AG08396 (cell line): Measurements from ENCODE around the gene APC2.
"Not testable (repeated sequence)": the region's sequence is repeated elsewhere in the genome, so short reads cannot be mapped to it uniquely, and the experiment has no call there.

ENCODE experiments used
- DNase-seq: peaks from one replicate; pipeline ENCODE4 v3.0.0; 2012; ENCODE audit warnings: low spot score, mixed read lengths

APC2 gene

DNA sequence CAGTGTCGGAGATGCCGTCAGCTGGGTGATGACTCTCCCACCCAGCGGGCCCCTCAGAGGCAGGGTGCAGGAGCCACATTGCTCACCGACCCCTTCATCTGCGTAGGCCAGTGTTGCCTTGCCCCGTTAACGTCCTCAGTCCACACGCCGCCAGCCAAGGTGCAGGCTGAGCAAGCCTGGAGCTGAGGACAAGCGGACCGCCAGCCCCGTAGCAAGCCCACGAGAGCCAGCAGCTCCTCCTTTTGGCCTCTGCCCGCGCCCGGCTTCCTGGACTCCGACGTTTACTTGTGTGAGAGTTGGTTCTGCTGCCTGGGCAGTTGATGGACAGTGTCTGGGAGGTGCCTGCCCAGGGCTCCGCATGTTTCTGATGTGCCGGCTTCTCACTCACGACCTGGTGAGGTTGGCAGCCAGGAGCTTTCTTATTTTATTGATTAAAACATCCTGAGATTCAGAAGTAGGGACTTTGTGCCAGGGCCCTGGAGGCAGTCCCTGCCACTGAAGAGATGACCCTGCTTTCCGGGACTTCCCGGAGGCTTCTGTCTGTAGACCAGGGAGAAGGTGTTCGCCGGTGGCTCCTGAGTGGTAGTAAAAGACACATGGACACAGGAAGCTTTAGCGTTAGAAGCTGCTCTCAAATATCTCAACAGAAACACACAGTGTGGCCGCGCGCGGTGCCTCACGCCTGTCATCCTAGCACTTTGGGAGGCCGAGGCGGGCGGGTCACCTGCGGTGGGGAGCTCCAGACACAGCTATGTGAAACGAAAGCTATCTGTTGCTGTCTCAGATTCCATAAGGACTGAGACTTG is 36.7 kb upstream of the APC2 start:
- DNase-seq: no peak

GRCh38 chr19:1416014-1416841 is 33.7 kb upstream of the APC2 start:
- DNase-seq: no peak

DNA sequence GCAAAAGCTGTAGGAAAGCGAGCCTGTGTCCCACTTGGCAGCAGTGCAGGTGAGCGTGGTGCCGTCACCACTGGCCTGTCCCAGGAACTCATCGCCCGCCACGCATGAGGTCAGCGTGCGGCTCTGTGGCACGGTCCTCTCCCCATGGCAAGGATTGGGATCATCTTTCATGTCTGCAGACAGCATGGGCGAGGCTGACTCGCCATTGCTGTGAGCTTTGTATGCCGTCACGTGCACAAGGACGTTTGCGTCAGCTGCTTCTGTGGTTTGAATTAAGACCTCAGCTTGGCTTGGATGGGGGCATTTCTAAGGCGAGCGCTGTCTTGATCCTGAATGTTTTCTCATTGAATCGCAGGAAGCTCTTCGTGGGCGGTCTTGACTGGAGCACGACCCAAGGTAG is 32.8 kb upstream of the APC2 start:
- no peak for DNase-seq

GRCh38 chr19:1417681-1418495 is 32.0 kb upstream of the APC2 start:
- no peak for DNase-seq

DNA sequence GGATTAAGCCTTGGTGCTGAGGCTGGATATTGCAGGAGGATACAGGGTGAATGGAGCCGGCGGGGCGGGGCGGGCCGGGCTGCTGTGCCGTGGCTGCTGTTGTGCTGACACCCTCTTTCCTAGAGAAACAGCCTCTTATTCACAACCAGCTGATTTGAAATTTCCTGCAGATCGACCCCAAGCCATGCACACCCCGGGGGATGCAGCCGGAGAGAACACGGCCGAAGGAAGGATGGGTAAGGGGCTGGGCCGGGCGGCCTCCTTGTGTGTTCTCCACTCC is 31.5 kb upstream of the APC2 start:
- DNase-seq: no peak

GRCh38 chr19:1418951-1419738 is 30.8 kb upstream of the APC2 start:
- DNase-seq: no peak

DNA sequence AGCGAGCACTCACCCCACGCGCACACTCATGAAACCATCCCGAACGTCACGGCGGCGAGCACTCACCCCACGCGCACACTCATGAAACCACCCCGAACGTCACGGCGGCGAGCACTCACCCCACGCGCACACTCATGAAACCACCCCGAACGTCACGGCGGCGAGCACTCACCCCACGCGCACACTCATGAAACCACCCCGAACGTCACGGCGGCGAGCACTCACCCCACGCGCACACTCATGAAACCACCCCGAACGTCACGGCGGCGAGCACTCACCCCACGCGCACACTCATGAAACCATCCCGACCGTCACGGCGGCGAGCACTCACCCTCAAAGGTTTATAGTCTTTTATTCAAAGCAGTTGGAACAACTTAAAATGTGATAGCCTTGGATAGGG is 29.8 kb upstream of the APC2 start:
- DNase-seq: not testable (repeated sequence)

GRCh38 chr19:1420590-1420989 is 29.3 kb upstream of the APC2 start:
- DNase-seq: no peak

DNA sequence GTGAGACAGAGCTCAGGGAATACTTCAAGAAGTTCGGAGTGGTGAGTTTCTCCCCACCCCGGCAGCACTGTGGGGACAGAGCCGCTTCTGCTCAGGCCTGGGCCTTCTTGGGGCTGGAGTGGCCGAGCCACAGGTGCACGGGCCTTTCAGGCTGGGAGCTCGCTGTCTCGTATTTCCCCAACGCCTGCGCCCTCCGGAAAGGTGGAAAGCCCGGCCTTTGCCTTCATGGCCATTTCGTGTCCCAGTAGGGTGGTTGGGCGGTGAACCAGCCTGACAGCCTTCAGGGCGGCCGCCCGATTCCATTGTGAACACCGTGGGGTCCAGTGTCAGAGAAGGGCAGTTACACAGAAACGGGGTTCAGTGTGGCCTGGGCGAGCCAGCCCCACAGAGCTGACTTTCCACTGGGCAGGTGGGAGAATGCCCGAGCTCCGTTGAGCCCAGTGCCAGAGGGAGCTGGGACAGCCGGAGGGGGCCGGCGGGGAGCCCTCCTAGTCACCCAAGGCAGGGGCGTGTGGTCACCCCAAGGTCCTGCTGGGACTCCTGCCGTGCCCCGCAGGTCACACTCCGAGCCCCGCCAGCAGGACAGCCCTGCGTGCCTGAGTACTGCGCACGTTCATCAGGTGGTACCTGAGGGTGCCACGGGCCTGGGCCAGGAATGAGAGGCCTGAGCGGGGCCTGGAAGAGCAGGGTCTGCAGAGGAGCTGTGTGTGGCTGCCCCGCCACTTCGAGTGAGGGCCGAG is 28.5 kb upstream of the APC2 start:
- no peak for DNase-seq

- no peak for DNase-seq
Measured at GRCh38 chr19:1421958-1422305, 28.0 kb upstream of the APC2 start.

- DNase-seq: no peak
Measured at GRCh38 chr19:1422360-1422759, 27.6 kb upstream of the APC2 start.

DNA sequence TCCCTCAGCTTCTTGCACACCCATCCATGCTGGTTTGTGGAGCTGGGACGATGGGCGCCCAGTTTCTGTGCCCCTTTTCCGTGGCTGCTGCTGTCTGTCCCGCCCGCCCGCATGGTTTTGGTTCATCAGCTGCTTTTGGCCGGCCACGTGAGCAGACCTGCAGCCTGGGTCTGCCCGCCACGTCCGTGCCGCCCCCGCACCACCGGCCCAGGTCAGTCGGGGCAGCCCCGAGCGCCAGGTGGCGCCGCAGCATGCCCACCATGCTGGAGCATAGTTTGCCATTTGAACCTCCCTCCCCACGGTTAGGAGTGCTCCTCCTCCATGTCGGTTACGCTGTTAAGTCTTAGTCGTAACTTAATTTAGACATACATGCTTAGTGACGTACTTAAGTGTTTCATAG is 27.0 kb upstream of the APC2 start:
- no peak for DNase-seq

DNA sequence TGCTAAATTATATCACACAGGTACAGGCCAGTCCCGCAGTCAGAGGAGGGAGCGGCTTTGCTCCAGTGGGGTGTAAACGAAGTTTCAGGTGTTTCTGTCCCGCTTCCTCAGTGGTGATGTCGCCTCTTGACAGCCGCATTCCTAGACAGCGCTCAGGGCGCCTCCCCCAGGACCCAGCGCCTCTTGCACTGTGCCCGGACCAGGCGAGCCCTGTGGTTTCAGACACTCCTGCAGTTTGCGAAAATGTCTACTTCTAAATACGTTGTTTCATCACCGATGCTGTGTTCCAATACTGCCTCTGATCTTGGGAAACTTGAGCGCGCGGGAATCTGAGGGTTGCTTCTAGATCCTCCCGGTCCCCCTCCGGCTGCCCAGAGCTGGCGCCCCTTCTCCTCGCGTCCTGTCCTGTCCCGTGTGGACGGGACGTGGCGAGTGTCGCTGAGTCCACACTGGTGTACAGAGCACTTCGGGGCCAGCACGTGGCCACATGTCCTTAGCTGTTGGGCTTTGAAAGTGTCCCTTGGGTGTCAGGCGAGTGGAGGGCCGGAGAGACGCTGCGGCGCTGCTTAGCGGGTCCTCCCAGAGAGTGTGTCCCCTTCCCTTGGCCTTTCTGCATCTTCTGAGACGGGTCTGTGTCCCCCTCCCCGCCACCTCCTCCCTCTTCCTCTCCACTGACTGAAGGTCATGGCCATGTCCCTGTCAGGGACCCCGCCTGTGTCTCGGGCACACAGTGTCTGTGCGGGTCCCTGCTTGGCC is 26.3 kb upstream of the APC2 start:
- DNase-seq: no peak

- no peak for DNase-seq
Measured at GRCh38 chr19:1424192-1424955, 25.5 kb upstream of the APC2 start.

DNA sequence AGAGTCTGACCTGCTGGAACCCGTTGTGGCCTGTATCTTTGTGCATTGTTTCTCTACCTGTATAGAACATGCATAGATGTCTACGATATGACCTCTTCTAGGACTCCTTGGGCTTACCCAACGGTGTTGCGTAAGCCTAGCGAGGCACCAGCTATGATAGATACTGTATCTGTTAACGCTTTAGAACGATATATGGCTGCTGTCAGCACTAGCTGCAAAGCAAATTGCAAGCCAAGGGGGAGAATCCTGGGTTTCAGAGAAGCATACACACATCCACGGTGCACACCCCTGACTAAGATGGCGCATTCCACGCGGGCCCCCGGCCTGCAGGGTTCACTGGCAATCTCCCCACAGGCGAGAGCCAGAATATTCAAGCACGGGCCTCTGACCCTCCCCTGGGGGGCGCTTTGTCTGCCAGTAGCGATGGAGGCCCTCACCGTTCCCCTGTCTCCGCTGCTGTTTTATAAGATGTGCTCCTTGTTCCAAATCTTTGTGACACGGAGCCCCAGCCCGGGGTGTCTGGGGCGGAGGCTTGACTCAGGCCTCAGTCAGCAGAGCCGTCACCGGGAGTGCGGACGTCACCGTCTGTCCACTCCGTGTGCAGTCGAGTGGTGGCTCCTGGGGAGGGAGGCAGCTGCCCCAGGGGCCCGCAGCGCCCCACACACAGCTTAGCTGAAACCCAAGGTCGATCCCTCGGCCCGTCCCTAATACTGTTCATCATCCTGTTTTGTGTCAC is 24.7 kb upstream of the APC2 start:
- DNase-seq: no peak

- DNase-seq: no peak
Measured at GRCh38 chr19:1425902-1426301, 24.0 kb upstream of the APC2 start.

DNA sequence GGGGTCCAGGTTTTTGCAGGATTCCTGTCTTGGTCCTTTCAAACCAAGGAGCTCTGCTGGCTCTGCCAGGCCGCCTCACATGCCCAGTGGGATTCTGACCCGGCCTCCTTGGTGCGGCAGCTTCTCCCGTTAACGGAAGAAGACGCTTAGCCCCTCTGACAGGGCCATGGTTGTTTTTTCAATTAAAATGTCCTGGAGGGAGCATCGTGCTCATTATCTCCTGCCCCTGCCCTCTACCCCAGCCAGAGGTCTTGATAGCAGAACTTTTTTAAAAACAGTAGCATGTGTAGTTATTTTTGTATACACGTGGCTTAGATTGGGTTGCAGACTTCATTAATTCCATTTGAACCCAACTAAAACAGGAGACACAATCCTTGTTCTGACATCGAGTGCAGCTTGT is 23.2 kb upstream of the APC2 start:
- DNase-seq: no peak

DNA sequence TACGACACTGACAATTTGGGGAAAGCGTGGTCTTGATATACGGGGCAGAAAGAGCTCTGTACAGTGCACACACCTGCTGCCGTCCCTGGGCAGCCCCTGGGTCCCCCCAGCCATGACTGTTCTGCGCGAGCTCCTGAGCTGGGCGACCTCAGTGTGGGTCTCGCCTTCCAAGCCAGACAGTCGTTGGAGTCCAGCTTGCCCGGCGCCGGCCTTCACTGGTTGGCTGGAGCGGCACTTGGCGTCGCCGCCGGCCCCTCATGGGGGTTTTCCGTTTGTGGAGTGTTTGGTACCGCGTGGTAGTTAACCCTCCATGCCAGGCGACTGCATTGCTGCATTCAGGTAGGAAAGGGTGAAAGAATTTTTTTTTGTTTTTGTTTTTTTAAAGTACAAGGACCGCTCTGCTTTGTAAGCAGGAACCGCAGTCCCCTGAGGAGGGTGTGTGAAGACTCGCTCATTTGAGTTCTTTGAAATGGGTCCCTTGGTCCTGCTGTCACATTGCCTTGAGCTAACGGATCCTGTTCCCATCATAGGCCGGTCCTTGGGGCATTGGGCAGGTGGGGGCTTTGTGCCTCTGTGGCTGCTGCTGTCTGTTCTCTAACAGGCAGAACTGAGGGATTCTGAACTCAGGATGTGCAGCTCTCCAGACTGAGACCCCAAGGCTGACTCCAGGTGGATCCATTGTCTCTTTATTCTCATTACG is 22.6 kb upstream of the APC2 start:
- no peak for DNase-seq
